ENCODE results near the gene NEURL1B.

DNA sequence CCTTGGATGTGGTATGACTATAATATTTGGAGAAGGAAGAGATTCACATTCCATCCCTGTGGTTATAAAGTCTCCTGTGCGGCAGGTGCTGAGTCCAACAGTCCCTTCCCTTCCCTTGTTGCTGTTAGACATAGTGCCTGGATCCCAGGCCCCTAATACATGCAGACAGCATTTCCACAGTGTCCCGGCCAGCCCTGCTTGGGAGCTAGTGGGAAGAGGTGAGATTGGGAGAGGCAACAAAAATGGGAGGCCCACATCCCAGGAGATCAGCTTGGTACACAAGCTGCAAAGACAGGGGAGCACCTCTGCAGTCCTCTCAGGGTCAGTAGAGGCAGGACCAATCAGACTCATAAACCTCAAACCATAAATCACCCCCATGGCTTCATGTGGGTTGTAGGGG, 3.3 kb upstream of the NEURL1B start:
- TF ChIP-seq, protein P1, sequence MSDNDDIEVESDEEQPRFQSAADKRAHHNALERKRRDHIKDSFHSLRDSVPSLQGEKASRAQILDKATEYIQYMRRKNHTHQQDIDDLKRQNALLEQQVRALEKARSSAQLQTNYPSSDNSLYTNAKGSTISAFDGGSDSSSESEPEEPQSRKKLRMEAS (IDR thresholded peaks at IDR 0.05), result no peak
- TF ChIP-seq, protein P2, sequence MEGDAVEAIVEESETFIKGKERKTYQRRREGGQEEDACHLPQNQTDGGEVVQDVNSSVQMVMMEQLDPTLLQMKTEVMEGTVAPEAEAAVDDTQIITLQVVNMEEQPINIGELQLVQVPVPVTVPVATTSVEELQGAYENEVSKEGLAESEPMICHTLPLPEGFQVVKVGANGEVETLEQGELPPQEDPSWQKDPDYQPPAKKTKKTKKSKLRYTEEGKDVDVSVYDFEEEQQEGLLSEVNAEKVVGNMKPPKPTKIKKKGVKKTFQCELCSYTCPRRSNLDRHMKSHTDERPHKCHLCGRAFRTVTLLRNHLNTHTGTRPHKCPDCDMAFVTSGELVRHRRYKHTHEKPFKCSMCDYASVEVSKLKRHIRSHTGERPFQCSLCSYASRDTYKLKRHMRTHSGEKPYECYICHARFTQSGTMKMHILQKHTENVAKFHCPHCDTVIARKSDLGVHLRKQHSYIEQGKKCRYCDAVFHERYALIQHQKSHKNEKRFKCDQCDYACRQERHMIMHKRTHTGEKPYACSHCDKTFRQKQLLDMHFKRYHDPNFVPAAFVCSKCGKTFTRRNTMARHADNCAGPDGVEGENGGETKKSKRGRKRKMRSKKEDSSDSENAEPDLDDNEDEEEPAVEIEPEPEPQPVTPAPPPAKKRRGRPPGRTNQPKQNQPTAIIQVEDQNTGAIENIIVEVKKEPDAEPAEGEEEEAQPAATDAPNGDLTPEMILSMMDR (IDR thresholded peaks at IDR 0.05; ENCODE audit: low read depth, low read length, missing input control), result no peak
- TF ChIP-seq ZBTB33 (IDR thresholded peaks at IDR 0.05) (no peak), EGR1 (IDR thresholded peaks at IDR 0.05; ENCODE audit: low read depth in 2 of 2) (no peak), GABPA (IDR thresholded peaks at IDR 0.05 in 1 of 2, conservative IDR thresholded peaks at IDR 0.05 in 1 of 2) (no peak), RAD21 (IDR thresholded peaks at IDR 0.05) (no peak), TAF1 (conservative IDR thresholded peaks at IDR 0.05) (no peak), JUND (IDR thresholded peaks at IDR 0.05) (no peak), FOXA1 (IDR thresholded peaks at IDR 0.05) (no peak), YY1 (IDR thresholded peaks at IDR 0.05) (no peak), SP1 (IDR thresholded peaks at IDR 0.05) (no peak), RXRA (IDR thresholded peaks at IDR 0.05) (no peak), FOXA2 (IDR thresholded peaks at IDR 0.05) (no peak)
- TF ChIP-seq, protein P3, sequence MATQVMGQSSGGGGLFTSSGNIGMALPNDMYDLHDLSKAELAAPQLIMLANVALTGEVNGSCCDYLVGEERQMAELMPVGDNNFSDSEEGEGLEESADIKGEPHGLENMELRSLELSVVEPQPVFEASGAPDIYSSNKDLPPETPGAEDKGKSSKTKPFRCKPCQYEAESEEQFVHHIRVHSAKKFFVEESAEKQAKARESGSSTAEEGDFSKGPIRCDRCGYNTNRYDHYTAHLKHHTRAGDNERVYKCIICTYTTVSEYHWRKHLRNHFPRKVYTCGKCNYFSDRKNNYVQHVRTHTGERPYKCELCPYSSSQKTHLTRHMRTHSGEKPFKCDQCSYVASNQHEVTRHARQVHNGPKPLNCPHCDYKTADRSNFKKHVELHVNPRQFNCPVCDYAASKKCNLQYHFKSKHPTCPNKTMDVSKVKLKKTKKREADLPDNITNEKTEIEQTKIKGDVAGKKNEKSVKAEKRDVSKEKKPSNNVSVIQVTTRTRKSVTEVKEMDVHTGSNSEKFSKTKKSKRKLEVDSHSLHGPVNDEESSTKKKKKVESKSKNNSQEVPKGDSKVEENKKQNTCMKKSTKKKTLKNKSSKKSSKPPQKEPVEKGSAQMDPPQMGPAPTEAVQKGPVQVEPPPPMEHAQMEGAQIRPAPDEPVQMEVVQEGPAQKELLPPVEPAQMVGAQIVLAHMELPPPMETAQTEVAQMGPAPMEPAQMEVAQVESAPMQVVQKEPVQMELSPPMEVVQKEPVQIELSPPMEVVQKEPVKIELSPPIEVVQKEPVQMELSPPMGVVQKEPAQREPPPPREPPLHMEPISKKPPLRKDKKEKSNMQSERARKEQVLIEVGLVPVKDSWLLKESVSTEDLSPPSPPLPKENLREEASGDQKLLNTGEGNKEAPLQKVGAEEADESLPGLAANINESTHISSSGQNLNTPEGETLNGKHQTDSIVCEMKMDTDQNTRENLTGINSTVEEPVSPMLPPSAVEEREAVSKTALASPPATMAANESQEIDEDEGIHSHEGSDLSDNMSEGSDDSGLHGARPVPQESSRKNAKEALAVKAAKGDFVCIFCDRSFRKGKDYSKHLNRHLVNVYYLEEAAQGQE (IDR thresholded peaks at IDR 0.05), result no peak
